WERI-Rb-1 (cell line): ENCODE data around the gene COL5A1.

ENCODE experiments used
- DNase-seq: peaks from one replicate; pipeline ENCODE4 v3.0.0-alpha.2; 2020
- H3K27ac ChIP-seq: fragments of 250-450 bp; sonication (Bioruptor Pico); 2 replicates; pipeline ENCODE4 v1.5.1; 2020; ENCODE audit warnings: mild to moderate bottlenecking, moderate library complexity
- H3K27me3 ChIP-seq: fragments of 250-450 bp; sonication (Bioruptor Pico); 2 replicates; pipeline ENCODE4 v1.5.1; 2021; ENCODE audit warnings: mild to moderate bottlenecking, low read depth, moderate library complexity; ENCODE audit not compliant: insufficient read depth, severe bottlenecking
- H3K36me3 ChIP-seq: fragments of 250-450 bp; sonication (Bioruptor Pico); 2 replicates; pipeline ENCODE4 v1.5.1; 2020; ENCODE audit warnings: mild to moderate bottlenecking, moderate library complexity
- H3K4me3 ChIP-seq: 2 replicates; pipeline ENCODE4 v1.5.1; 2011; ENCODE audit warnings: low read depth, mild to moderate bottlenecking, control low read depth, low read length
- H3K9me3 ChIP-seq: fragments of 250-450 bp; sonication (Bioruptor Pico); 2 replicates; pipeline ENCODE4 v1.5.1; 2021; ENCODE audit warnings: mild to moderate bottlenecking, moderate library complexity; ENCODE audit not compliant: severe bottlenecking
- CTCF ChIP-seq: IDR thresholded peaks from 2 replicates; pipeline ENCODE4 v1.5.1; 2011; ENCODE audit warnings: low read depth, mild to moderate bottlenecking, control low read depth, inconsistent platforms, low read length

COL5A1 gene

GRCh38 chr9:134848504-134848903 lies 206.9 kb downstream of the COL5A1 start:
- Histone ChIP-seq H3K9me3 (peaks cover 3% of the 10 kb centered on the region), H3K27ac (no peak overlapping the region), H3K27me3 (no peaks in the 10 kb centered on the region), H3K4me3 (no peak overlapping the region), H3K36me3 (peaks cover 12% of the 10 kb centered on the region)
- DNase-seq: no peak
- TF ChIP-seq CTCF: no peak

- H3K27ac ChIP-seq: no peak overlapping the region
- no peaks in the 10 kb centered on the region for H3K36me3 ChIP-seq
- TF ChIP-seq CTCF: no peak
- no peak for DNase-seq
- H3K27me3 ChIP-seq: no peaks in the 10 kb centered on the region
- no peak overlapping the region for H3K4me3 ChIP-seq
- H3K9me3 ChIP-seq: peaks cover 3% of the 10 kb centered on the region
Measured at GRCh38 chr9:134850611-134851010, 209.0 kb downstream of the COL5A1 start.

- no peak for TF ChIP-seq CTCF
- Histone ChIP-seq H3K36me3 (no peaks in the 10 kb centered on the region), H3K9me3 (peaks cover 3% of the 10 kb centered on the region), H3K27ac (no peak overlapping the region), H3K27me3 (no peaks in the 10 kb centered on the region), H3K4me3 (no peak overlapping the region)
- DNase-seq: no peak
Measured at GRCh38 chr9:134851020-134851419, 209.4 kb downstream of the COL5A1 start.

- TF ChIP-seq CTCF: no peak
- no peak for DNase-seq
- H3K27ac ChIP-seq: no peak overlapping the region
Measured at GRCh38 chr9:134852906-134853654, 211.5 kb downstream of the COL5A1 start.

GRCh38 chr9:134853893-134854292 lies 212.3 kb downstream of the COL5A1 start:
- DNase-seq: no peak
- H3K27me3 ChIP-seq: no peaks in the 10 kb centered on the region
- peaks cover 6% of the 10 kb centered on the region for H3K9me3 ChIP-seq
- no peak for TF ChIP-seq CTCF
- no peaks in the 10 kb centered on the region for H3K36me3 ChIP-seq
- H3K27ac ChIP-seq: no peak overlapping the region
- H3K4me3 ChIP-seq: no peak overlapping the region

More at GRCh38 chr9:134852906-134853654, 211.5 kb downstream of the COL5A1 start:
- no peak overlapping the region for H3K4me3 ChIP-seq
- no peaks in the 10 kb centered on the region for H3K27me3 ChIP-seq
- H3K9me3 ChIP-seq: peaks cover 6% of the 10 kb centered on the region
- H3K36me3 ChIP-seq: no peaks in the 10 kb centered on the region

- TF ChIP-seq CTCF: no peak
- Histone ChIP-seq H3K9me3 (peaks cover 6% of the 10 kb centered on the region), H3K27me3 (no peaks in the 10 kb centered on the region), H3K4me3 (no peak overlapping the region), H3K27ac (no peak overlapping the region; the same call in 1 of the 2 replicates), H3K36me3 (no peaks in the 10 kb centered on the region)
- DNase-seq: peak; percentile 54
Measured at GRCh38 chr9:134854541-134854981, 213.0 kb downstream of the COL5A1 start.
